Pancreas (tissue), 10 donors: ENCODE results near the gene CNTNAP4. TPM values are rescaled to one million over a fixed set of nuclear protein-coding genes. Genes with fewer than 3 reads are reported as not detected.

Experiments
- ATAC-seq, 4 donors: fragments of 200-7000 bp; cut with Tn5 transposase; one replicate each; pipeline versions ENCODE4 v1.8.0 to v1.9.1; 2020; ENCODE audit warnings: mild to moderate bottlenecking in 4 of 4, moderate library complexity in 4 of 4
- DNase-seq, 6 donors: peaks; one replicate each; pipeline ENCODE4 v3.0.0-alpha.2; 2020
- FAIRE-seq: peaks from 2 replicates; lab custom pipeline; 2012; peaks lifted over from hg19 to GRCh38; lab: Jason Lieb, UNC
- H3K27ac ChIP-seq, 4 donors: fragments of 200-600 bp; sonication (generic); 1 replicate in 3 of 4; 2 replicates in 1 of 4; pipeline versions ENCODE4 v1.5.0 to v1.8.0; 2020
- H3K27me3 ChIP-seq, 4 donors: fragments of 200-600 bp; one replicate each; pipeline ENCODE4 v1.8.0; 2021
- H3K36me3 ChIP-seq, 3 donors: fragments of 200-600 bp; sonication (generic) in 1 of 3; one replicate each; pipeline versions ENCODE4 v1.5.0 to v1.8.0; 2020 to 2021
- H3K4me1 ChIP-seq, 3 donors: fragments of 200-600 bp; one replicate each; pipeline ENCODE4 v1.8.0; 2021
- H3K4me3 ChIP-seq, 4 donors: fragments of 200-600 bp; sonication (generic) in 2 of 4; one replicate each; pipeline versions ENCODE4 v1.5.0 to v1.8.0; 2020 to 2021
- H3K9me3 ChIP-seq, 4 donors: fragments of 200-600 bp; one replicate each; pipeline ENCODE4 v1.8.0; 2021
- CTCF ChIP-seq, 4 donors: fragments of 200-600 bp; sonication (generic) in 3 of 4; IDR thresholded peaks; one replicate each; pipeline versions ENCODE4 v1.5.0 to v1.8.0; 2021; ENCODE audit warnings: antibody characterized with exemption in 4 of 4
- WGBS, 2 donors: extraction: QIAGEN DNeasy Blood & Tissue Kit; methylation state at CpG; one replicate each; pipeline ENCODE4 v1.1.7; 2013; 5-methylcytosine and 5-hydroxymethylcytosine counted together
- intact Hi-C, 3 donors: fragments of 100-400 bp; cut with DNase I; formaldehyde crosslinking; loops; one replicate each; pipeline versions ENCODE4 v1.11.1 to v1.14.2; 2022
- polyA plus RNA-seq, 2 donors: library from polyadenylated mRNA; stranded (reverse); fragments of 200-250 nt; gene quantifications; one replicate each; pipeline ENCODE4 v1.2.3, GENCODE V29; 2013
- total RNA-seq, 6 donors: library from RNA; stranded (reverse); fragmentation: NEBNext Ultra II Directional in 4 of 6; extraction: Animal tissue kit (Norgen Biotek cat#: 25700) in 4 of 6; gene quantifications; one replicate each; pipeline versions ENCODE4 v1.2.1 to v1.2.4, GENCODE V29; 2021 to 2023
- donor health status: healthy with polysubstance abuse.
- donor health status: DM: no; HTN: no; CAD: no; lungs with moderate emphysema.
- donor health status: DM: no; HTN: no; CAD: no.
- donor health status: control.
- donor health status: control.
- donor health status: Bipolar disorder and iron deficiency.
- donor health status: DM: yes; HTN: yes; CAD: no.
- donor health status: DM: no; HTN: no; CAD: no.
- donor health status: DM: no; HTN: no; CAD: no.
- donor health status: DM: yes; HTN: yes; CAD: no.

The CNTNAP4 gene
- total and polyA plus RNA-seq, 8 donors: not detected

DNA sequence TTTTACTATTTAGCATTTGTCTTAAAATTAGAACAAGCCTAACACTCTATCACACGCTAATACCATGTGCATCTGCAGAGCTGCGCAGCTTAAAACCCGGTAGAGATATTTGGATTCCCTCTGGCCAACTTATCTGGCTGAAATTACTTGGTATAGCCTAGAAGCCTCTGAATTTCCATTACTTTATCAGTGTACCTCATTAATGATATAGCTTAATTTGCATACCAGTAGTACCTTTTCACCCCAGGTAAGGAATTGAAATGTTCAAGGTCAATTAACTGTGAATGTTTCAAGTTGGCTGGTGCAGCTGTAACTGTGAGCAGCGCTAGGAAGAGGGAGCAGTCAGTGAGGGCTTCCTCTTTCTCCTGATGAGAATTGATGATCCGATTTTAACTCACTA lies 74.2 kb downstream of the CNTNAP4 start:
- Histone ChIP-seq H3K4me1 (no peaks in the 10 kb centered on the region), H3K9me3 (no peaks in the 10 kb centered on the region), H3K36me3 (no peaks in the 10 kb centered on the region), H3K27ac (no peak overlapping the region), H3K27me3 (no peaks in the 10 kb centered on the region), H3K4me3 (no peak overlapping the region)
- intact Hi-C loops: no loop called here
- FAIRE-seq: no peak
- TF ChIP-seq CTCF (IDR thresholded peaks at IDR 0.05): no peak
- no peak for ATAC-seq
- WGBS, 2 donors: 78 to 87% methylated on average over 5 of the region's 5 CpGs
- DNase-seq: no peak

- 14 to 31% methylated on average over 1 of the region's 1 CpG for WGBS, 2 donors
- no peak for ATAC-seq
- no peaks in the 10 kb centered on the region for H3K4me1 ChIP-seq
- H3K9me3 ChIP-seq: no peaks in the 10 kb centered on the region
- FAIRE-seq: no peak
- no peak overlapping the region for H3K4me3 ChIP-seq
- no peak for TF ChIP-seq CTCF (IDR thresholded peaks at IDR 0.05)
- no peak for DNase-seq
- H3K27me3 ChIP-seq: no peaks in the 10 kb centered on the region
- intact Hi-C loops: no loop called here
- H3K27ac ChIP-seq: no peak overlapping the region
- H3K36me3 ChIP-seq: no peaks in the 10 kb centered on the region
Measured at GRCh38 chr16:76360404-76360803, 83.2 kb downstream of the CNTNAP4 start.

DNA sequence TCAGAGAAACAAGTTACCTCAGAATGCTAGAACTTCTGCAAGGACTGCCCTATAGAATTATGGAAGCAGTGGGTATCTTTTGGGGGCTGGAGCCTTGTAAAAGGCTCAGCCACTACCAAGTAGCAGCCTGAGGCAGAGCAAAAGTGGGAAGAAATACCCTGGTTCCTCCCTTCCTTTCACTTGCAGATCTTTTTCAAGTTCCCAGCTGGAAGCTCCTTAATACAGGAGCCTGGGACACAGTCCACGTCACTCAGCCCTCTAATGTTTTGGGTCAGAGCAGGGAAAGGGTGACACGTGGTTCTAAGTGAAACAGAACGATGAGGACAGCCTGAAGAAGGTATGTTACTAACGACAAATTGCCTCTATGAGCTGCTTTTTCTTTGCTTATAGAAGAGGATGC lies 93.1 kb downstream of the CNTNAP4 start:
- no peaks in the 10 kb centered on the region for H3K9me3 ChIP-seq
- no peaks in the 10 kb centered on the region for H3K4me1 ChIP-seq
- no peak for FAIRE-seq
- intact Hi-C loops: no loop called here
- 28 to 47% methylated on average over 4 of the region's 4 CpGs for WGBS, 2 donors
- no peak overlapping the region for H3K4me3 ChIP-seq
- H3K27me3 ChIP-seq: no peaks in the 10 kb centered on the region
- no peak for DNase-seq
- H3K36me3 ChIP-seq: no peaks in the 10 kb centered on the region
- no peak overlapping the region for H3K27ac ChIP-seq
- ATAC-seq: no peak
- TF ChIP-seq CTCF (IDR thresholded peaks at IDR 0.05): no peak

- TF ChIP-seq CTCF (IDR thresholded peaks at IDR 0.05): no peak
- no peak overlapping the region for H3K27ac ChIP-seq
- H3K27me3 ChIP-seq: no peaks in the 10 kb centered on the region
- no peak for ATAC-seq
- intact Hi-C loops: no loop called here
- H3K4me3 ChIP-seq: no peak overlapping the region
- no peak for FAIRE-seq
- DNase-seq: no peak
- no peaks in the 10 kb centered on the region for H3K9me3 ChIP-seq
- WGBS, 2 donors: 82 to 95% methylated on average over 3 of the region's 3 CpGs
- H3K4me1 ChIP-seq: no peaks in the 10 kb centered on the region
- no peaks in the 10 kb centered on the region for H3K36me3 ChIP-seq
Measured at GRCh38 chr16:76371441-76371840, 94.2 kb downstream of the CNTNAP4 start.

DNA sequence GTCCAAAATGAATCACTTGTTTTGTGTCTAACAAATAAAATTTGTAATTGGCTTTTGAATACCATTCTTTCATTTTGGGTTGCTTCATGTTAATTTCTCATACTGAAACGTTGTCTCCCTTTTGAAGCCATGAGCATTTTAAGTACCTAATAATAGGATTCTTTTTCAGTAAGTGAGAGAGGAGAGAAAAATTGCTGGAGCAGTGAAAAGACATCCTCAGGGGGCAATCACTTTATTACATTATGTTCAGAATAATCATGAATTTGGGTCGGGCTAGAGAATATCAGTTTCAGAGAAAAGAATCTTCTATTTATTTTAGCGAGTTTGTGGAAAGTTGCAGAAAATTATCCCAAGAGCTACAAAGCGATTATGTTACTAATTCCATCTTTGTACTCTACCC lies 96.8 kb downstream of the CNTNAP4 start:
- Histone ChIP-seq H3K9me3 (no peaks in the 10 kb centered on the region), H3K27ac (no peak overlapping the region), H3K36me3 (no peaks in the 10 kb centered on the region), H3K4me1 (no peaks in the 10 kb centered on the region), H3K27me3 (no peaks in the 10 kb centered on the region), H3K4me3 (no peak overlapping the region)
- 65 to 84% methylated on average over 4 of the region's 4 CpGs for WGBS, 2 donors
- FAIRE-seq: no peak
- DNase-seq: no peak
- ATAC-seq: no peak
- no peak for TF ChIP-seq CTCF (IDR thresholded peaks at IDR 0.05)
- intact Hi-C loops: no loop called here
